ENCODE results near the gene CD209.

CD209 gene

GRCh38 chr19:7783991-7784423 lies 36.7 kb upstream of the CD209 start:
- TF ChIP-seq CTCF (IDR thresholded peaks at IDR 0.05; ENCODE audit: low read depth, low read length), result no peak
- DNase-seq (ENCODE audit: low read depth in 2 of 2), result peak; percentile 42 to 79
- H3K4me3 ChIP-seq (replicated peaks in 1 of 2; ENCODE audit: low read depth in 2 of 2, low read length in 2 of 2), result no peak overlapping the region

DNA sequence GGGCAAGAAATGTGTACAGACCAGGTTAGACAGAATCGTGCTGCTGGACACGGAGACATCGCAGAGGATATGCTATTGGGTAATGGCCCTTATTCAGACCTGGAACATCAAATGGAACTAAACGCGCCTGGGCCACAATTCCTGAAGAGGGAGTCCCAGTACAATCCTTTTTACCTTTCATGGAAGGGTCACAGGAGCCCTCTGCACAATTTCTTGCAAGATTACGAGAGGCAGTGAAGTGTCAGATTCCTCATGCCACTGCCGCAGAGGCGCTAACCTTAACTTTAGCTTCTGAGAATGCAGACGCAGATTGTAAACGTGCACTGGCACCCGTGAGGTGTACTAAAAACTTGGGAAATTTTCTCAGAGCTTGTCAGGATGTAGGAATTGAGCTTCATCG lies 33.8 kb upstream of the CD209 start:
- no peak overlapping the region for H3K4me3 ChIP-seq (replicated peaks in 1 of 2; ENCODE audit: low read depth in 2 of 2, low read length in 2 of 2)
- no peak for DNase-seq (ENCODE audit: low read depth in 2 of 2)
- no peak for TF ChIP-seq CTCF (IDR thresholded peaks at IDR 0.05; ENCODE audit: low read depth, low read length)

GRCh38 chr19:7779631-7780486 lies 32.5 kb upstream of the CD209 start:
- no peak overlapping the region for H3K4me3 ChIP-seq (replicated peaks in 1 of 2; ENCODE audit: low read depth in 2 of 2, low read length in 2 of 2)
- no peak for DNase-seq (ENCODE audit: low read depth in 2 of 2)
- no peak for TF ChIP-seq CTCF (IDR thresholded peaks at IDR 0.05; ENCODE audit: low read depth, low read length)

- H3K4me3 ChIP-seq (replicated peaks in 1 of 2; ENCODE audit: low read depth in 2 of 2, low read length in 2 of 2), result no peak overlapping the region
- no peak for TF ChIP-seq CTCF (IDR thresholded peaks at IDR 0.05; ENCODE audit: low read depth, low read length)
- no peak for DNase-seq (ENCODE audit: low read depth in 2 of 2)
Measured at GRCh38 chr19:7778081-7778480, 30.7 kb upstream of the CD209 start.

GRCh38 chr19:7775761-7776160 lies 28.4 kb upstream of the CD209 start:
- no peak for TF ChIP-seq CTCF (IDR thresholded peaks at IDR 0.05; ENCODE audit: low read depth, low read length)
- no peak for DNase-seq (ENCODE audit: low read depth in 2 of 2)
- H3K4me3 ChIP-seq (replicated peaks in 1 of 2; ENCODE audit: low read depth in 2 of 2, low read length in 2 of 2), result no peak overlapping the region

GRCh38 chr19:7773841-7774240 lies 26.5 kb upstream of the CD209 start:
- TF ChIP-seq CTCF (IDR thresholded peaks at IDR 0.05; ENCODE audit: low read depth, low read length), result no peak
- H3K4me3 ChIP-seq (replicated peaks in 1 of 2; ENCODE audit: low read depth in 2 of 2, low read length in 2 of 2), result no peak overlapping the region
- DNase-seq (ENCODE audit: low read depth in 2 of 2), result no peak

All from cardiac fibroblast (primary cell).